T-cell (primary cell): Measurements from ENCODE around the gene SLC35B1. TPM values are rescaled to one million over a fixed set of nuclear protein-coding genes. Genes with fewer than 3 reads are reported as not detected.
A peak's percentile ranks its signal among the peaks of the same experiment; 100 is the strongest.

Experiments
- ATAC-seq, 4 experiments: fragments of 200-7000 bp in 3 of 4; fragments of 150-1000 bp in 1 of 4; cut with Tn5 transposase; replicated peaks in 1 of 4; 1 replicate in 3 of 4; 2 replicates in 1 of 4; pipeline ENCODE4 v1.10.0; 2021; ENCODE audit warnings: moderate library complexity in 3 of 4, mild to moderate bottlenecking in 2 of 4, moderate number of reproducible peaks in 1 of 4
- CTCF ChIA-PET, 2 donors: fragments of 300-600 bp; sonication (Branson Sonifier 250); formaldehyde crosslinking; loops; one replicate each; lab custom pipeline; 2022; ENCODE audit warnings: antibody characterized with exemption in 2 of 2; lab: Charles Lee
- POLR2A ChIA-PET, 2 donors: fragments of 300-600 bp; sonication (Branson Sonifier 250); formaldehyde crosslinking; loops; one replicate each; lab custom pipeline; 2022; ENCODE audit warnings: antibody characterized with exemption in 2 of 2; lab: Charles Lee
- DNase-seq, 35 experiments: peaks; one replicate each; pipeline versions ENCODE4 v3.0.0 to v3.0.0-alpha.2; 2013 to 2023
- H3K27ac ChIP-seq: one replicate; pipeline ENCODE4 v1.5.1; 2013; ENCODE audit warnings: low read length
- H3K27me3 ChIP-seq, 2 experiments: replicated peaks in 1 of 2; 1 replicate in 1 of 2; 2 replicates in 1 of 2; pipeline versions ENCODE4 v1.6.1 to v1.7.0; 2013; ENCODE audit warnings: low read length in 1 of 2, mixed read lengths in 1 of 2; ENCODE audit not compliant: control insufficient read depth in 2 of 2, insufficient read depth in 2 of 2; ENCODE audit errors: extremely low read depth in 1 of 2
- H3K36me3 ChIP-seq, 2 donors: 1 replicate in 1 of 2; 2 replicates in 1 of 2; pipeline versions ENCODE4 v1.6.1 to v1.7.0; 2013; ENCODE audit warnings: low read length in 1 of 2; ENCODE audit not compliant: control insufficient read depth in 2 of 2, insufficient read depth in 1 of 2; ENCODE audit errors: extremely low read depth in 1 of 2
- H3K4me1 ChIP-seq, 2 experiments: 1 replicate in 1 of 2; 2 replicates in 1 of 2; pipeline versions ENCODE4 v1.6.1 to v1.7.0; 2013; ENCODE audit warnings: low read length in 2 of 2, mixed read lengths in 1 of 2; ENCODE audit not compliant: insufficient read depth in 2 of 2, control insufficient read depth in 1 of 2; ENCODE audit errors: extremely low read depth in 1 of 2
- H3K4me3 ChIP-seq, 2 donors: 1 replicate in 1 of 2; 2 replicates in 1 of 2; pipeline versions ENCODE4 v1.5.1 to v1.7.0; 2013; ENCODE audit warnings: mild to moderate bottlenecking in 2 of 2, low read length in 1 of 2, moderate library complexity in 1 of 2; ENCODE audit not compliant: control insufficient read depth in 1 of 2; ENCODE audit errors: extremely low read depth in 1 of 2
- H3K9me3 ChIP-seq: 2 replicates; pipeline ENCODE4 v1.7.0; 2013
- H3K27ac Mint-ChIP-seq, 2 donors: one replicate each; pipeline ENCODE4 v1.8.0; 2020 to 2021; ENCODE audit warnings: mild to moderate bottlenecking in 2 of 2, mixed read lengths in 2 of 2
- H3K27me3 Mint-ChIP-seq, 2 donors: one replicate each; pipeline ENCODE4 v1.8.0; 2021 to 2022; ENCODE audit warnings: mixed read lengths in 2 of 2
- H3K36me3 Mint-ChIP-seq: one replicate; pipeline ENCODE4 v1.8.0; 2021; ENCODE audit warnings: mixed read lengths
- H3K4me1 Mint-ChIP-seq, 3 donors: one replicate each; pipeline ENCODE4 v1.8.0; 2020 to 2022; ENCODE audit warnings: mixed read lengths in 3 of 3, mild to moderate bottlenecking in 1 of 3
- H3K4me3 Mint-ChIP-seq, 3 donors: one replicate each; pipeline ENCODE4 v1.8.0; 2020 to 2022; ENCODE audit warnings: mild to moderate bottlenecking in 3 of 3, mixed read lengths in 3 of 3, moderate library complexity in 3 of 3
- H3K9me3 Mint-ChIP-seq, 3 donors: one replicate each; pipeline ENCODE4 v1.8.0; 2020 to 2022; ENCODE audit warnings: mixed read lengths in 3 of 3
- WGBS: methylation state at CpG from one replicate; pipeline ENCODE4 v1.1.5; 2013; ENCODE audit warnings: missing lambda C conversion rate; ENCODE audit not compliant: insufficient coverage; 5-methylcytosine and 5-hydroxymethylcytosine counted together
- total RNA-seq, 35 experiments: library from RNA in 6 of 35; stranded (reverse) in 6 of 35; fragments of 120-200 nt in 1 of 35; gene quantifications; one replicate each; pipeline versions ENCODE4 v1.2.1 to v1.2.4 and lab custom pipeline; 2013 to 2026

The SLC35B1 gene
- total RNA-seq, 5 donors from 2014 or later (not counting 1 experiment from before 2014, with no cell fraction given), result 40.5 to 57.1 (median 42.8) TPM

GRCh38 chr17:49716668-49717364 is 9.1 kb upstream of the SLC35B1 start:
- no peak for DNase-seq
- H3K36me3 Mint-ChIP-seq, result peaks cover 71% of the 10 kb centered on the region
- peak overlapping the region in 1 of 3 donors; percentile 50 for H3K4me3 Mint-ChIP-seq
- 80% methylated on average over 1 of the region's 1 CpG for WGBS
- Histone ChIP-seq H3K27ac (peak overlapping the region; percentile 92), H3K27me3 (no peaks in the 10 kb centered on the region), H3K9me3 (no peaks in the 10 kb centered on the region), H3K36me3 (peaks cover 22 to 88% of the 10 kb centered on the region in 2 donors), H3K4me3 (no peak overlapping the region), H3K4me1 (peaks cover 0 to 52% of the 10 kb centered on the region in 2 experiments)
- H3K27ac Mint-ChIP-seq, result peak overlapping the region; percentile 91 to 93
- H3K27me3 Mint-ChIP-seq, result no peaks in the 10 kb centered on the region
- H3K4me1 Mint-ChIP-seq, result peaks cover 28 to 50% (median 40%) of the 10 kb centered on the region in 3 donors
- ChIA-PET POLR2A (interaction anchor here (0.6 to 2.3 kb wide), 8 partner anchors 11 to 392 kb away, joined by 3 to 60 read pairs (median 4); partner anchors contain the start of gene FAM117A (in 1 of the 2)), CTCF (interaction anchor here (0.6 to 2.3 kb wide), 7 partner anchors 9 to 287 kb away, joined by 3 to 21 read pairs (median 5); partner anchors contain the start of genes FAM117A (in 1 of the 2) and SLC35B1 (in 1 of the 2))
- ATAC-seq, result no peak
- H3K9me3 Mint-ChIP-seq, result no peaks in the 10 kb centered on the region

GRCh38 chr17:49715717-49716279 is 8.0 kb upstream of the SLC35B1 start:
- H3K9me3 ChIP-seq, result no peaks in the 10 kb centered on the region
- WGBS, result 60% methylated on average over 1 of the region's 9 CpGs
- Mint-ChIP-seq H3K9me3 (no peaks in the 10 kb centered on the region), H3K4me3 (peak overlapping the region; percentile 1 to 50 (median 26)), H3K27me3 (no peaks in the 10 kb centered on the region), H3K27ac (peak overlapping the region; percentile 91 to 93), H3K36me3 (peaks cover 72% of the 10 kb centered on the region), H3K4me1 (peaks cover 28 to 51% (median 40%) of the 10 kb centered on the region in 3 donors)
- DNase-seq (peak in 30 of 35 experiments; percentile 18 to 82 (median 45)), ATAC-seq (peak; percentile 32 to 80 (median 46))
- no peak overlapping the region for H3K4me3 ChIP-seq
- H3K27ac ChIP-seq, result peak overlapping the region; percentile 92
- H3K27me3 ChIP-seq, result no peaks in the 10 kb centered on the region
- ChIA-PET CTCF (interaction anchor here (0.5 to 2.3 kb wide), 17 partner anchors 8 to 100 kb away, joined by 3 to 21 read pairs (median 5); partner anchors contain the start of genes FAM117A (in 1 of the 2), SLC35B1 (in 1 of the 2) and SPOP (in 1 of the 2)), POLR2A (interaction anchor here (0.6 to 2.3 kb wide), 14 partner anchors 12 to 1174 kb away, joined by 3 to 60 read pairs (median 6); partner anchors contain the start of genes FAM117A (in 1 of the 2), KAT7 (in 1 of the 2) and TOB1 (in 1 of the 2))
- peaks cover 20 to 87% of the 10 kb centered on the region in 2 donors for H3K36me3 ChIP-seq
- H3K4me1 ChIP-seq, result peaks cover 0 to 52% of the 10 kb centered on the region in 2 experiments

DNA sequence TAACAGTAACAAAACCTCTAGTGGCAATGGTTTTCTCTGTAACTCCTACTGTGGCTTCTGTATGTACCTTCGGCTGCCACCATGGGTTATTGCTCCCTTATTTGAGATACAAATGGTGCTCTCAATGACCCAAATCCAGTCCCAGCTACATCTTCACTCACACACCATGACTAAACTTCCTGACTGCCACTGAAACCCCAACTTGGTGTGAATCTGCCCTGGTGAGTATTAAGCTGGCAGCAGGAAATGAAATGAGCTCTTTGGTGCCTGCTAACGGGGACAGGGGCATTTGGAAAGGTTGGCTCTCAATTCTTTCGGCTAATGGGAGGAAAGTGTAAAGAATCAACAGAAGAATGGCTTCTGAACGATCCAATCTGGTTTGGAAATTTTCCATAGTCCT is 7.5 kb upstream of the SLC35B1 start:
- CTCF ChIA-PET, result interaction anchor here (0.5 to 2.3 kb wide), 16 partner anchors 13 to 101 kb away, joined by 3 to 21 read pairs (median 4); partner anchors contain the start of genes FAM117A (in 1 of the 2) and SPOP (in 1 of the 2)
- Histone ChIP-seq H3K9me3 (no peaks in the 10 kb centered on the region), H3K36me3 (peaks cover 19 to 89% of the 10 kb centered on the region in 2 donors), H3K27me3 (no peaks in the 10 kb centered on the region), H3K4me1 (peaks cover 0 to 52% of the 10 kb centered on the region in 2 experiments), H3K4me3 (no peak overlapping the region), H3K27ac (peak overlapping the region; percentile 92)
- Mint-ChIP-seq H3K27ac (peak overlapping the region; percentile 91 to 93), H3K4me1 (peaks cover 28 to 52% (median 40%) of the 10 kb centered on the region in 3 donors), H3K27me3 (no peaks in the 10 kb centered on the region), H3K4me3 (peak overlapping the region; percentile 22 to 50 (median 26)), H3K9me3 (no peaks in the 10 kb centered on the region), H3K36me3 (peaks cover 72% of the 10 kb centered on the region)
- ATAC-seq (peak; percentile 53 to 75 (median 60)), DNase-seq (peak in 27 of 35 experiments; percentile 12 to 76 (median 29))
- 19% methylated on average over 3 of the region's 4 CpGs for WGBS
- POLR2A ChIA-PET, result interaction anchor here (0.6 to 2.3 kb wide), 11 partner anchors 24 to 1174 kb away, joined by 3 to 60 read pairs (median 6); partner anchors contain the start of genes FAM117A (in 2 of the 2) and KAT7 (in 1 of the 2)

DNA sequence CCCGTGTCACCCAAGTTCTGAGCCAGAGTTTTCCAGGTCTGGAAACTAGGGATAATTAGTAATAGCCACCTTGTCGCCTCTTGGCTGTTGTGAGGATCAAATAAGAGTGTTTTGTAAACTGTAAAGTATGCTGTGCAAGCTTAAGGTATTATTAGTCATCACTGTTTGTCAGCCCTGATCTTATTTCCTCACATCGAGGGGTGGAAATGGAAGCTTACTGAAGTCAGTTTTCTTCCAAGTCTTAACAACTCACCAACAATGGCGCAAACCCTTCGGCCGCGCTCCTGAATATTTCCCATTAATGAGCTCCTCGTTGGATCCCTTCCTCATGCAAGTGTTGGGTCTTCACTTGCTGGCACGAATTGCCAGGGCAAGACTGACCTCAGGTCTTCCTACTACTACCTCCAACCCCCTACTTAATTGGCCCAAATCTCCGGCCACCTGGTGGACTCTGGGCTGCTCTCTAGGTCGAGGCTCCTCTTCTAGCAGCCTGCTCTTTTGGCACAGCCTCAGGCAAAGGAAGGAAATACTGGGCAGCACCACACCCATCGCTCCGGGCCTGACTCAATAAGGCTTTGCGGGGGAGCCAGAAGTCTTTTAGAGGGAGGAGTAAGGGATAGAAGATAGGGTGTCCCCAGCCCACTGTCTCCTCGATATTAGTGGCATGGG is 885 bp upstream of the SLC35B1 start:
- CTCF ChIA-PET, result interaction anchor here (0.5 to 3.0 kb wide), 20 partner anchors 8 to 172 kb away, joined by 3 to 13 read pairs (median 5); partner anchors contain the start of genes FAM117A (in 1 of the 2) and KAT7 (in 1 of the 2)
- Mint-ChIP-seq H3K27ac (peak overlapping the region; percentile 97), H3K4me3 (peak overlapping the region; percentile 91 to 97 (median 95)), H3K36me3 (peaks cover 37% of the 10 kb centered on the region), H3K27me3 (no peaks in the 10 kb centered on the region), H3K9me3 (no peaks in the 10 kb centered on the region), H3K4me1 (peaks cover 35 to 57% (median 43%) of the 10 kb centered on the region in 3 donors)
- peaks cover 9 to 41% of the 10 kb centered on the region in 2 experiments for H3K4me1 ChIP-seq
- 66% methylated on average over 10 of the region's 15 CpGs for WGBS
- H3K36me3 ChIP-seq, result peaks cover 8 to 65% of the 10 kb centered on the region in 2 donors
- POLR2A ChIA-PET, result interaction anchor here (0.6 to 1.8 kb wide), 6 partner anchors 8 to 80 kb away, joined by 3 to 17 read pairs (median 3); partner anchors contain the start of genes FAM117A (in 2 of the 2) and KAT7 (in 1 of the 2)
- H3K27me3 ChIP-seq, result no peaks in the 10 kb centered on the region
- DNase-seq, result peak in 1 of 35 experiments; percentile 26
- H3K9me3 ChIP-seq, result no peaks in the 10 kb centered on the region
- ATAC-seq, result peak in 3 of 4 experiments; percentile 20 to 32 (median 25)
- peak overlapping the region; percentile 93 for H3K27ac ChIP-seq
- H3K4me3 ChIP-seq, result peak overlapping the region in 1 of 2 donors; percentile 68

- no peak for ATAC-seq
- Mint-ChIP-seq H3K4me1 (peaks cover 35 to 52% (median 42%) of the 10 kb centered on the region in 3 donors), H3K36me3 (peaks cover 40% of the 10 kb centered on the region), H3K9me3 (no peaks in the 10 kb centered on the region), H3K4me3 (peak overlapping the region; percentile 91 to 97 (median 95)), H3K27ac (peak overlapping the region; percentile 97), H3K27me3 (no peaks in the 10 kb centered on the region)
- H3K4me1 ChIP-seq, result peaks cover 9 to 31% of the 10 kb centered on the region in 2 experiments
- CTCF ChIA-PET, result interaction anchor here in 1 of 2 donors (1.8 to 3.0 kb wide), 4 partner anchors 9 to 138 kb away, joined by 6 to 13 read pairs (median 12); partner anchors contain the start of genes FAM117A and KAT7
- peak in 31 of 35 experiments; percentile 9 to 63 (median 42) for DNase-seq
- peak overlapping the region; percentile 68 to 97 for H3K4me3 ChIP-seq
- no peaks in the 10 kb centered on the region for H3K27me3 ChIP-seq
- WGBS, result 0% methylated on average over 8 of the region's 12 CpGs
- no peaks in the 10 kb centered on the region for H3K9me3 ChIP-seq
- H3K27ac ChIP-seq, result peak overlapping the region; percentile 93
- H3K36me3 ChIP-seq, result peaks cover 3 to 67% of the 10 kb centered on the region in 2 donors
- POLR2A ChIA-PET, result interaction anchor here in 1 of 2 donors (1.8 kb wide), 1 partner anchor 57 kb away, joined by 17 read pairs; the partner anchor contains the start of gene FAM117A
These were observed 537 bp downstream of the SLC35B1 start for GRCh38 chr17:49707246-49707607.
